RWPE2 (cell line): Measurements from ENCODE around the gene ORM1.

Source experiments
- ATAC-seq: fragments of 200-7000 bp; cut with Tn5 transposase; 3 replicates; pipeline ENCODE4 v1.9.1; 2021; ENCODE audit warnings: low read depth
- DNase-seq: peaks from one replicate; pipeline ENCODE4 v3.0.0-alpha.2; 2020; ENCODE audit warnings: low spot score
- H3K27ac ChIP-seq: fragments of 450-650 bp; 2 replicates; pipeline ENCODE4 v1.5.1; 2017; ENCODE audit warnings: mild to moderate bottlenecking; ENCODE audit not compliant: poor library complexity, severe bottlenecking
- H3K27me3 ChIP-seq: fragments of 250-450 bp; sonication (Bioruptor Pico); 2 replicates; pipeline ENCODE4 v1.5.1; 2021; ENCODE audit warnings: mild to moderate bottlenecking, moderate library complexity; ENCODE audit not compliant: insufficient read depth, poor library complexity, severe bottlenecking
- H3K36me3 ChIP-seq: fragments of 250-450 bp; sonication (Bioruptor Pico); 2 replicates; pipeline ENCODE4 v1.5.1; 2020; ENCODE audit warnings: low read depth, mild to moderate bottlenecking, moderate library complexity
- H3K4me1 ChIP-seq: fragments of 250-450 bp; sonication (Bioruptor Pico); 2 replicates; pipeline ENCODE4 v1.5.1; 2021; ENCODE audit warnings: mild to moderate bottlenecking, moderate library complexity; ENCODE audit not compliant: insufficient read depth, poor library complexity, severe bottlenecking
- H3K4me3 ChIP-seq: fragments of 250-450 bp; sonication (Bioruptor Pico); 2 replicates; pipeline ENCODE4 v1.5.1; 2021; ENCODE audit warnings: mild to moderate bottlenecking, moderate library complexity; ENCODE audit not compliant: severe bottlenecking
- H3K9me3 ChIP-seq: fragments of 250-450 bp; sonication (Bioruptor Pico); 2 replicates; pipeline ENCODE4 v1.5.1; 2021; ENCODE audit warnings: mild to moderate bottlenecking, moderate library complexity; ENCODE audit not compliant: severe bottlenecking
- CTCF ChIP-seq: fragments of 450-650 bp; IDR thresholded peaks from one replicate; pipeline ENCODE4 v1.5.1; 2017; ENCODE audit warnings: mild to moderate bottlenecking, moderate library complexity; ENCODE audit not compliant: poor library complexity, severe bottlenecking

Gene ORM1

GRCh38 chr9:114278356-114278755, 44.5 kb upstream of the ORM1 start:
- Histone ChIP-seq H3K4me1 (peaks cover 54% of the 10 kb centered on the region), H3K27ac (peak overlapping the region; percentile 89), H3K9me3 (no peaks in the 10 kb centered on the region), H3K27me3 (no peaks in the 10 kb centered on the region), H3K4me3 (no peak overlapping the region), H3K36me3 (no peaks in the 10 kb centered on the region)
- TF ChIP-seq CTCF = no peak
- ATAC-seq (no peak), DNase-seq (no peak)

- peak; percentile 19 for TF ChIP-seq CTCF
- H3K4me3 ChIP-seq = no peak overlapping the region
- DNase-seq (peak; percentile 95), ATAC-seq (peak; percentile 76)
- H3K4me1 ChIP-seq = peaks cover 50% of the 10 kb centered on the region
- H3K27me3 ChIP-seq = no peaks in the 10 kb centered on the region
- no peaks in the 10 kb centered on the region for H3K36me3 ChIP-seq
- H3K27ac ChIP-seq = peak overlapping the region; percentile 89
- no peaks in the 10 kb centered on the region for H3K9me3 ChIP-seq
Observed at GRCh38 chr9:114278881-114279570, 43.9 kb upstream of the ORM1 start.

GRCh38 chr9:114279693-114280092, 43.2 kb upstream of the ORM1 start:
- H3K4me1 ChIP-seq = peaks cover 50% of the 10 kb centered on the region
- no peaks in the 10 kb centered on the region for H3K36me3 ChIP-seq
- no peak for DNase-seq
- ATAC-seq = no peak
- H3K4me3 ChIP-seq = no peak overlapping the region
- no peaks in the 10 kb centered on the region for H3K27me3 ChIP-seq
- no peak for TF ChIP-seq CTCF
- peak overlapping the region; percentile 89 for H3K27ac ChIP-seq
- no peaks in the 10 kb centered on the region for H3K9me3 ChIP-seq

GRCh38 chr9:114280636-114281472, 42.0 kb upstream of the ORM1 start:
- TF ChIP-seq CTCF = no peak
- Histone ChIP-seq H3K4me3 (no peak overlapping the region), H3K27ac (no peak overlapping the region), H3K36me3 (no peaks in the 10 kb centered on the region), H3K9me3 (no peaks in the 10 kb centered on the region), H3K4me1 (peaks cover 58% of the 10 kb centered on the region), H3K27me3 (no peaks in the 10 kb centered on the region)
- ATAC-seq (no peak), DNase-seq (peak; percentile 23)
